ENCODE measurements around the gene TMEM208. TPM values are rescaled to one million over a fixed set of nuclear protein-coding genes. Genes with fewer than 3 reads are reported as not detected.

Gene TMEM208
- polyA plus RNA-seq, 1 experiment = 79.7 TPM

DNA sequence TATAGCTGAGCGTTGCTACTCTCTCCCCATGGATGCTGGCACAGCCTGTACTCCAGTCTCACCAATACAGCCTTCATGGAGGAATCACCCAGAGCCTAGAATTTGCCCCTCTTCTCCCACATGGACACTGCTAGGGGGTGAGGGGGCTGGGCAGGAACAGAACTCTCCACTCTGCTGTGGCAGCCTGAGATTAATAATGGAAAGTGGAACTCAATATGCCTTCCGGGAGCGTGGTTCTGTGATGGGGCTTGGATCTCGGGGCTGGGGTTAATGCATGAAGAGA, 23.1 kb downstream of the TMEM208 start:
- H3K27me3 ChIP-seq (ENCODE audit: control insufficient read depth, insufficient read depth, low read length) = no peaks in the 10 kb centered on the region
- no peak overlapping the region for H3K4me3 ChIP-seq (ENCODE audit: low read depth, low read length)
- ChIA-PET POLR2A (no interaction called here), CTCF (interaction anchor here (0.6 to 4.8 kb wide), 6 partner anchors 11 to 179 kb away, joined by 3 to 24 read pairs (median 4); no protein-coding TSS in a partner anchor)
- DNase-seq (ENCODE audit: low read depth) = no peak
- H3K36me3 ChIP-seq (ENCODE audit: control insufficient read depth, insufficient read depth, low read length) = peaks cover 3% of the 10 kb centered on the region
- TF ChIP-seq, protein P1, sequence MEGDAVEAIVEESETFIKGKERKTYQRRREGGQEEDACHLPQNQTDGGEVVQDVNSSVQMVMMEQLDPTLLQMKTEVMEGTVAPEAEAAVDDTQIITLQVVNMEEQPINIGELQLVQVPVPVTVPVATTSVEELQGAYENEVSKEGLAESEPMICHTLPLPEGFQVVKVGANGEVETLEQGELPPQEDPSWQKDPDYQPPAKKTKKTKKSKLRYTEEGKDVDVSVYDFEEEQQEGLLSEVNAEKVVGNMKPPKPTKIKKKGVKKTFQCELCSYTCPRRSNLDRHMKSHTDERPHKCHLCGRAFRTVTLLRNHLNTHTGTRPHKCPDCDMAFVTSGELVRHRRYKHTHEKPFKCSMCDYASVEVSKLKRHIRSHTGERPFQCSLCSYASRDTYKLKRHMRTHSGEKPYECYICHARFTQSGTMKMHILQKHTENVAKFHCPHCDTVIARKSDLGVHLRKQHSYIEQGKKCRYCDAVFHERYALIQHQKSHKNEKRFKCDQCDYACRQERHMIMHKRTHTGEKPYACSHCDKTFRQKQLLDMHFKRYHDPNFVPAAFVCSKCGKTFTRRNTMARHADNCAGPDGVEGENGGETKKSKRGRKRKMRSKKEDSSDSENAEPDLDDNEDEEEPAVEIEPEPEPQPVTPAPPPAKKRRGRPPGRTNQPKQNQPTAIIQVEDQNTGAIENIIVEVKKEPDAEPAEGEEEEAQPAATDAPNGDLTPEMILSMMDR (IDR thresholded peaks at IDR 0.05; ENCODE audit: insufficient read depth, low read depth, low read length) = no peak

DNA sequence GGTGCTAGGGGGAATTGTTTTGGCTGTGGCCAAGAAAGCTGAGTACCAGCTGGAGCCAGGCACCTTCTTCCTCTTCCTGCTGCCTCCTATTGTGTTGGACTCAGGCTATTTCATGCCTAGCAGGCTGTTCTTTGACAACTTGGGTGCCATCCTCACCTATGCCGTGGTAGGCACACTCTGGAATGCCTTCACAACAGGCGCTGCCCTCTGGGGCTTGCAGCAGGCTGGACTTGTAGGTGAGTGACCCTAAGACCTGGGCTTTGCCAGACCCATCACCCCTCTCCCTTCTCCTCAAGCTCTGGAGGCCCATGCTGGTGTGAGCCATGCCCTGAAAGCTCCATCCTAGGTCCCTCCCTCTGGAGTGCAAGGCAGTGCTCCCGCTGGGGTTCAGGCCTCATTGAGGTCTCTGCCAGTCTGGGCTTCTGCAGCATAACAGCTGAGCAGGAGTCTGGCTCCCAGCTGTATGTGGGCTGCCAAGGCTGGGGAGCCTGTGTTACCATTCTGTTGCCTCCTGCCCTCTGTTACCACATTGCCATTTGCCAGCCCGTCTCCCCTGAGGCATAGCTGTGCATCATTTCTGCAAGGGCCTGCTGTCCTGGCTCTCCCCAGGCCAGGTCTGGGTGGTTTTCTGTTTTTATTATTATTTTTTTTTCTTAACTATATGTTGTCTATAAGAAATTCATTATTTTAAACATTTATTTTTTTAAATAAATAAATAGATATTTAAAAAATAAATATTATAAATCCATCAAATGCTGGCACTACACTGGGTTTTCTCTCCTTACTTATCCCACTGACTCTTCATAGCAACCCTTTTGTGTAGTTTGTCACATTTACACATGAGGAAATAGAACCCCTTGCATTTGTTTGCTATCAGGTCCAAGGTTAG, 25.9 kb downstream of the TMEM208 start:
- POLR2A ChIA-PET = no interaction called here
- TF ChIP-seq, protein P1 (IDR thresholded peaks at IDR 0.05; ENCODE audit: insufficient read depth, low read depth, low read length) = no peak
- CTCF ChIA-PET = interaction anchor here (1.0 to 2.1 kb wide), 3 partner anchors 8 to 175 kb away, joined by 3 to 7 read pairs (median 4); no protein-coding TSS in a partner anchor
- Histone ChIP-seq H3K27me3 (ENCODE audit: control insufficient read depth, insufficient read depth, low read length) (no peaks in the 10 kb centered on the region), H3K36me3 (ENCODE audit: control insufficient read depth, insufficient read depth, low read length) (peaks cover 3% of the 10 kb centered on the region), H3K4me3 (ENCODE audit: low read depth, low read length) (no peak overlapping the region)
- no peak for DNase-seq (ENCODE audit: low read depth)

DNA sequence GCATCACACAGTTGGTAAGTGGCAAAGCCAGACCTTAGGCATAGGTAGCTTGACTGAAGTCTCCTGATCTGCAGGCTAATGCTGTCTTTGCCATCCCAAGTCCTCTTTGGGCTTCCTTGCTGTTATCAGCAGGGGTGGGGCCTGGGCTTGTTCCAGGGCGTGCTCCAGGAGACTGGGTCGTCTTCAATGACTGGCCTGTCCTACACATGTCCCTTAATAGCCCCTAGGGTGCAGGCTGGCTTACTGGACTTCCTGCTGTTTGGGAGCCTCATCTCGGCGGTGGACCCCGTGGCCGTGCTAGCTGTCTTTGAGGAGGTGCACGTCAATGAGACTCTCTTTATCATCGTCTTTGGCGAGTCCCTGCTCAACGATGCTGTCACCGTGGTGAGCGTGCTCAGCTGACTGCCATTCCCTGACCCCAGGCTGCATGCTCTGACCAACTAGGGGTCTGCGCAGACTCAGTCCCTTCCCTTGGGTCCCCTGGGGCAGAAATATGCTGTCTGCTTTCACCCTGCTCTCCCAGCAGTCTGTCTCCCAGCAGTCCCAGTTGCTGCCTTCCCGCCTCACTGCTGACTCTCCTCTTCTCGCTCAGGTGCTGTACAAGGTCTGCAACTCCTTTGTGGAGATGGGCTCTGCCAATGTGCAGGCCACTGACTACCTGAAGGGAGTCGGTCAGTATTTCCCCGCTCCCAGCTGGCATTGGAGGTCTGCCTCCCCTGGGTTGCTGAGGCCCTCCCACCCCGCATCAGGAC, 28.0 kb downstream of the TMEM208 start:
- ChIA-PET CTCF (no interaction called here), POLR2A (no interaction called here)
- TF ChIP-seq, protein P1 (IDR thresholded peaks at IDR 0.05; ENCODE audit: insufficient read depth, low read depth, low read length) = no peak
- DNase-seq (ENCODE audit: low read depth) = no peak
- H3K27me3 ChIP-seq (ENCODE audit: control insufficient read depth, insufficient read depth, low read length) = no peaks in the 10 kb centered on the region
- peaks cover 3% of the 10 kb centered on the region for H3K36me3 ChIP-seq (ENCODE audit: control insufficient read depth, insufficient read depth, low read length)
- no peak overlapping the region for H3K4me3 ChIP-seq (ENCODE audit: low read depth, low read length)

DNA sequence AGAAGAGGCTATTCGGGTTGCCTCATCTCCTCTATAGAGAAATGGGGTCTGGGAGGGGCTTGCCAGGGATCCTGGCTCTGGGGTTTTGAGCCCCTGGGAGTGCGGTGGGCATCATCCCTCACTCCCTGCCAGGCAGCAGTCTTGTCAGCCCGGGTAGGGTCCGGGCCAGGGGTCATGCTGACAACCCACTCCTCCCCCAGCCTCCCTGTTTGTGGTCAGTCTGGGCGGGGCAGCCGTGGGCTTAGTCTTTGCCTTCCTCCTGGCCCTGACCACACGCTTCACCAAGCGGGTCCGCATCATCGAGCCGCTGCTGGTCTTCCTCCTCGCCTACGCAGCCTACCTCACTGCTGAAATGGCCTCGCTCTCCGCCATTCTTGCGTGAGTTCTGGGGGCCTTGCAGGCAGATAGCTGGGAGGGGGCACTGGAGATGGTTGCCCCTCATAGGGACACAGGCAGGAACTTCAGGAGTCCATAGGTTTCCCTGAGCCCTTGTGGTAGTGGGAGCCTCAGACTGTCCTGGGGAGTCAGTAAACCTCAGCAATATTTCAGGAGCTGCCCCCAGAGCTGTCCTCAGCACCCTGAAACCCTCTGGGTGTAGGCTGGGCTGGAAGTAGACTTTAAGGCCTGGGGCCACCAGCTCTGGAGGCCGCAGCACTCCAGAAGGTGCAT, 28.8 kb downstream of the TMEM208 start:
- CTCF ChIA-PET = interaction anchor here (0.7 to 6.5 kb wide), 2 partner anchors 29 to 83 kb away, joined by 4 to 56 read pairs; no protein-coding TSS in a partner anchor
- POLR2A ChIA-PET = no interaction called here
- Histone ChIP-seq H3K36me3 (ENCODE audit: control insufficient read depth, insufficient read depth, low read length) (peaks cover 3% of the 10 kb centered on the region), H3K4me3 (ENCODE audit: low read depth, low read length) (no peak overlapping the region), H3K27me3 (ENCODE audit: control insufficient read depth, insufficient read depth, low read length) (no peaks in the 10 kb centered on the region)
- TF ChIP-seq, protein P1 (IDR thresholded peaks at IDR 0.05; ENCODE audit: insufficient read depth, low read depth, low read length) = no peak
- DNase-seq (ENCODE audit: low read depth) = no peak

All from BJ (cell line).